Astrocyte (in vitro differentiated cells and primary cell): ENCODE results near the gene CDK14. TPM values are rescaled to one million over a fixed set of nuclear protein-coding genes. Genes with fewer than 3 reads are reported as not detected.

Source experiments
- DNase-seq: peaks from one replicate; pipeline ENCODE4 v3.0.0-alpha.2; 2010; ENCODE audit warnings: low read depth
- FAIRE-seq: peaks from 2 replicates; lab custom pipeline; 2011; peaks lifted over from hg19 to GRCh38; lab: Jason Lieb, UNC
- H2AFZ ChIP-seq: 2 replicates; pipeline ENCODE4 v1.6.0; 2012; ENCODE audit warnings: low read depth, low read length, inconsistent platforms
- H3K27ac ChIP-seq: 2 replicates; pipeline ENCODE4 v1.5.1; 2011; ENCODE audit warnings: low read depth, low read length, inconsistent platforms
- H3K27me3 ChIP-seq: 2 replicates; pipeline ENCODE4 v1.6.0; 2011; ENCODE audit warnings: low read length, inconsistent platforms; ENCODE audit not compliant: insufficient read depth
- H3K36me3 ChIP-seq: 2 replicates; pipeline ENCODE4 v1.5.1; 2011; ENCODE audit warnings: low read length, inconsistent platforms; ENCODE audit not compliant: insufficient read depth
- H3K4me1 ChIP-seq: 2 replicates; pipeline ENCODE4 v1.5.1; 2011; ENCODE audit warnings: low read length, inconsistent platforms; ENCODE audit not compliant: insufficient read depth
- H3K4me2 ChIP-seq: 2 replicates; pipeline ENCODE4 v1.6.0; 2012; ENCODE audit warnings: low read length, inconsistent platforms
- H3K4me3 ChIP-seq: 2 replicates; pipeline ENCODE4 v1.5.1; 2011; ENCODE audit warnings: low read depth, mild to moderate bottlenecking, low read length, inconsistent platforms; ENCODE audit not compliant: insufficient read depth
- H3K79me2 ChIP-seq: 2 replicates; pipeline ENCODE4 v1.6.0; 2012; ENCODE audit warnings: mild to moderate bottlenecking, low read length, inconsistent platforms; ENCODE audit not compliant: insufficient read depth
- H3K9ac ChIP-seq: 2 replicates; pipeline ENCODE4 v1.6.0; 2012; ENCODE audit warnings: mild to moderate bottlenecking, low read length, inconsistent platforms
- H3K9me3 ChIP-seq: 2 replicates; pipeline ENCODE4 v1.5.1; 2012; ENCODE audit warnings: low read depth, mild to moderate bottlenecking, low read length, inconsistent platforms; ENCODE audit not compliant: insufficient read depth
- H4K20me1 ChIP-seq: 2 replicates; pipeline ENCODE4 v1.6.0; 2012; ENCODE audit warnings: low read length, inconsistent platforms; ENCODE audit not compliant: insufficient read depth
- H3K27ac Mint-ChIP-seq: one replicate; pipeline ENCODE4 v1.8.0; 2021; ENCODE audit warnings: mild to moderate bottlenecking, mixed read lengths; ENCODE audit not compliant: unreplicated experiment
- H3K27me3 Mint-ChIP-seq: one replicate; pipeline ENCODE4 v1.8.0; 2021; ENCODE audit warnings: low read depth, mixed read lengths; ENCODE audit not compliant: unreplicated experiment
- H3K36me3 Mint-ChIP-seq: one replicate; pipeline ENCODE4 v1.8.0; 2021; ENCODE audit warnings: low read depth, mixed read lengths; ENCODE audit not compliant: unreplicated experiment
- H3K4me1 Mint-ChIP-seq: one replicate; pipeline ENCODE4 v1.8.0; 2021; ENCODE audit warnings: low read depth, mixed read lengths; ENCODE audit not compliant: unreplicated experiment
- H3K4me3 Mint-ChIP-seq: one replicate; pipeline ENCODE4 v1.8.0; 2021; ENCODE audit warnings: mild to moderate bottlenecking, moderate library complexity, mixed read lengths; ENCODE audit not compliant: unreplicated experiment
- H3K9me3 Mint-ChIP-seq: one replicate; pipeline ENCODE4 v1.8.0; 2021; ENCODE audit warnings: mild to moderate bottlenecking, mixed read lengths; ENCODE audit not compliant: unreplicated experiment
- EZH2 ChIP-seq: IDR thresholded peaks from 2 replicates; pipeline ENCODE4 v1.6.1; 2012; ENCODE audit warnings: mild to moderate bottlenecking, low read length, inconsistent platforms; ENCODE audit not compliant: insufficient read depth
- total RNA-seq: library from RNA; stranded (reverse); gene quantifications from 2 replicates; pipeline ENCODE4 v1.2.1, GENCODE V29; 2021
- TF ChIP-seq, protein P1 (sequence below): IDR thresholded peaks from 2 replicates; pipeline ENCODE4 v1.5.1; 2011; ENCODE audit warnings: low read depth, mild to moderate bottlenecking, inconsistent platforms, low read length, moderate library complexity; ENCODE audit not compliant: insufficient read depth

Gene CDK14
- total RNA-seq, 1 donor from 2014 or later, result 30.2 TPM

DNA sequence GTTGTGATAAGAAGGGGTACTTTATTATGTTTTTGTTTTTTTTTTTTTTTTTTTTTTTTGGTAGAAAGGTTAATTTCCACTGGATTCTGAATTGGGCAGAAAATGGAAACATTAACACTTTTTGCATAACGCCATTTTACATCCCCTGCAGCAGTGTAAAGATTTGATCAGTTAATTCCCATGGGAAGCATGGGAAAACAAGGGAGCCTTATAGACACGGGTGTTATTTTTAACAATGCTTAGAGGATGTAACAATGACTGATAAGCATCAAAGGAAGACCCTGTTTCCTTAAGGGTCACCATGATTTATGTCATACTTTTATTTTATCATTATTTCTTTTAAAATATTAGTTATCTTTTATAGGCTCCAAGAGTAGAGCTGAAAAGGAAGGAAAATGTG is 140.2 kb downstream of the CDK14 start:
- H4K20me1 ChIP-seq, result no peaks in the 10 kb centered on the region
- FAIRE-seq (no peak), DNase-seq (no peak)
- no peak overlapping the region for H3K4me2 ChIP-seq
- H3K9ac ChIP-seq, result no peak overlapping the region
- peaks cover 5% of the 10 kb centered on the region for H3K79me2 ChIP-seq
- H3K4me3 ChIP-seq, result no peak overlapping the region
- no peaks in the 10 kb centered on the region for H3K4me1 ChIP-seq
- Mint-ChIP-seq H3K36me3 (peaks cover 19% of the 10 kb centered on the region), H3K27ac (no peak overlapping the region), H3K9me3 (peaks cover 22% of the 10 kb centered on the region), H3K27me3 (no peaks in the 10 kb centered on the region), H3K4me3 (no peak overlapping the region), H3K4me1 (peaks cover 3% of the 10 kb centered on the region)
- no peaks in the 10 kb centered on the region for H3K27me3 ChIP-seq
- H3K27ac ChIP-seq, result no peak overlapping the region
- no peak for TF ChIP-seq EZH2
- TF ChIP-seq, protein P1, sequence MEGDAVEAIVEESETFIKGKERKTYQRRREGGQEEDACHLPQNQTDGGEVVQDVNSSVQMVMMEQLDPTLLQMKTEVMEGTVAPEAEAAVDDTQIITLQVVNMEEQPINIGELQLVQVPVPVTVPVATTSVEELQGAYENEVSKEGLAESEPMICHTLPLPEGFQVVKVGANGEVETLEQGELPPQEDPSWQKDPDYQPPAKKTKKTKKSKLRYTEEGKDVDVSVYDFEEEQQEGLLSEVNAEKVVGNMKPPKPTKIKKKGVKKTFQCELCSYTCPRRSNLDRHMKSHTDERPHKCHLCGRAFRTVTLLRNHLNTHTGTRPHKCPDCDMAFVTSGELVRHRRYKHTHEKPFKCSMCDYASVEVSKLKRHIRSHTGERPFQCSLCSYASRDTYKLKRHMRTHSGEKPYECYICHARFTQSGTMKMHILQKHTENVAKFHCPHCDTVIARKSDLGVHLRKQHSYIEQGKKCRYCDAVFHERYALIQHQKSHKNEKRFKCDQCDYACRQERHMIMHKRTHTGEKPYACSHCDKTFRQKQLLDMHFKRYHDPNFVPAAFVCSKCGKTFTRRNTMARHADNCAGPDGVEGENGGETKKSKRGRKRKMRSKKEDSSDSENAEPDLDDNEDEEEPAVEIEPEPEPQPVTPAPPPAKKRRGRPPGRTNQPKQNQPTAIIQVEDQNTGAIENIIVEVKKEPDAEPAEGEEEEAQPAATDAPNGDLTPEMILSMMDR, result no peak
- H2AFZ ChIP-seq, result no peak overlapping the region
- H3K36me3 ChIP-seq, result no peaks in the 10 kb centered on the region
- H3K9me3 ChIP-seq, result no peaks in the 10 kb centered on the region

DNA sequence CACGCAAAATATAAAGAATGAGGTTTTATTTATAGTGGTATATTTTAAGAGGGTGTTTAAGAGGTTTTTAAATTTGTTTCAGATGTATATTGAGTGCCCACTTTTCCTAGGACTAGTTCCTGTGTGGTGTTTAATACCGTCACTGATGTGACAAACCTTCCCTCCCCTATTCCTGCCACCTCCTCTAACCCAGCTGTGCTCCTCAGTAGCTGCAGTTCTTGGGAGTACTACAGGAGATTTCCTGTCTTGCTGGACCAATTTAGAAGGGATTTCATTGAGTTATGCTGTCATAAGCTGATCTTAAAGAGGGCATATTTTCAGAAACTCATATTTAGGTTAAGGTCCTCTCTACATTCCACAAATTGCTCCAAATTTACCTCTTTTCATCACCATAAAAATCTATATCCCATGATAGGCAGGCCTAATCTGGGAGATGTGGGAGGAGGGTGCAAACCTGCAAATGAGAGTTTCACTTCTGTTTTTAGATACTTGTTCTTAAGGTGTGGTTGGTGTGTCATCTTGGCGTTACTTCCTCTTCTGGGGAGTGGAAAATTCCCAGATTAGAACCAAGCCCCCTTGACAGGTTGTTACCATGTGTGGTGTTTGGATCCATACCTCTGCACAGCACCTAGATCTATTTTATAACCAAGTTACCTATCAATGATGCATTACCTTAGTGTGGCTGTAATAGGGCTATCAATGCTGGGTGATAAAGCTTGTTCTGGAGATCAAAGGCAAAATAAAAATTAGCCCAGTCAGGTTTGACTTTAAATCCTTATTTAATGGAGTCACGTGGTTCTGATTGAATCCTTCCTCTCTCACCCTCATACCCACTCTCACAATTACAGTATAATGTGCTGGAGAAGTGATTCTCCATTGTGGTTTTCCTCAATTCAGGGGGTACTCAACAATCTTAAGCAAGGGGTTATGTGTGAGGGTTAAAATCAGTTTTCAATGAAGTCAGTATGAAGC is 141.1 kb downstream of the CDK14 start:
- H3K27me3 ChIP-seq, result no peaks in the 10 kb centered on the region
- H3K36me3 ChIP-seq, result no peaks in the 10 kb centered on the region
- peaks cover 15% of the 10 kb centered on the region for H3K36me3 Mint-ChIP-seq
- peaks cover 4% of the 10 kb centered on the region for H3K79me2 ChIP-seq
- no peaks in the 10 kb centered on the region for H3K4me1 ChIP-seq
- H3K9me3 Mint-ChIP-seq, result peaks cover 18% of the 10 kb centered on the region
- no peak overlapping the region for H3K27ac Mint-ChIP-seq
- H3K4me3 Mint-ChIP-seq, result no peak overlapping the region
- no peak overlapping the region for H3K9ac ChIP-seq
- no peak overlapping the region for H3K27ac ChIP-seq
- no peak for TF ChIP-seq EZH2
- TF ChIP-seq, protein P1, result no peak
- no peaks in the 10 kb centered on the region for H3K9me3 ChIP-seq
- peaks cover 3% of the 10 kb centered on the region for H3K4me1 Mint-ChIP-seq
- no peak overlapping the region for H3K4me3 ChIP-seq
- H4K20me1 ChIP-seq, result no peaks in the 10 kb centered on the region
- DNase-seq (no peak), FAIRE-seq (no peak)
- H3K27me3 Mint-ChIP-seq, result no peaks in the 10 kb centered on the region
- H2AFZ ChIP-seq, result no peak overlapping the region
- no peak overlapping the region for H3K4me2 ChIP-seq

DNA sequence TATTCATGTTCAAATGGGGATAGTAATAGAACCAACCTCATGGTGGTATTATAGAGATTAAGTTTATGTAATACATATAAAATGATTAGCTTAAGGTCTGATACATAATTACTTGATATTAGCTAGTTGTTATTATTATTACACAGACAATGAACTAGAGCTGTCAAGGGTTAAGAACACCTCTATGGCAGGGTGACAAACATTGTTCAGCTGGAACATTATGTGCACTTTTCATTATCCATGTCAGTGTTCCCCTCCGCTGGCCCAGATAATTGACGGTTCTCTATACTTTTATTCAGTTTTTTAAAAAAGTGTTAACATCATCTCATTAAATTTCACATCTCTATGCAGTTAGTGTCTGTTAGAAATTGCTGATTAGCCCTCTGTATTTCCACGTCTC is 142.1 kb downstream of the CDK14 start:
- H3K36me3 Mint-ChIP-seq, result peaks cover 11% of the 10 kb centered on the region
- no peak for FAIRE-seq
- H3K27ac Mint-ChIP-seq, result no peak overlapping the region
- Histone ChIP-seq H3K27ac (no peak overlapping the region), H4K20me1 (no peaks in the 10 kb centered on the region), H3K27me3 (no peaks in the 10 kb centered on the region), H3K9me3 (no peaks in the 10 kb centered on the region), H3K4me1 (no peaks in the 10 kb centered on the region), H3K4me3 (no peak overlapping the region), H3K79me2 (peaks cover 4% of the 10 kb centered on the region), H3K4me2 (no peak overlapping the region), H3K9ac (no peak overlapping the region), H3K36me3 (no peaks in the 10 kb centered on the region), H2AFZ (no peak overlapping the region)
- TF ChIP-seq, protein P1, result no peak
- TF ChIP-seq EZH2, result no peak
- DNase-seq, result no peak
- no peaks in the 10 kb centered on the region for H3K27me3 Mint-ChIP-seq
- no peak overlapping the region for H3K4me3 Mint-ChIP-seq
- H3K9me3 Mint-ChIP-seq, result peaks cover 10% of the 10 kb centered on the region
- peaks cover 3% of the 10 kb centered on the region for H3K4me1 Mint-ChIP-seq
